ENCODE measurements around the gene CCDC40.
A peak's percentile ranks its signal among the peaks of the same experiment; 100 is the strongest.

The CCDC40 gene

DNA sequence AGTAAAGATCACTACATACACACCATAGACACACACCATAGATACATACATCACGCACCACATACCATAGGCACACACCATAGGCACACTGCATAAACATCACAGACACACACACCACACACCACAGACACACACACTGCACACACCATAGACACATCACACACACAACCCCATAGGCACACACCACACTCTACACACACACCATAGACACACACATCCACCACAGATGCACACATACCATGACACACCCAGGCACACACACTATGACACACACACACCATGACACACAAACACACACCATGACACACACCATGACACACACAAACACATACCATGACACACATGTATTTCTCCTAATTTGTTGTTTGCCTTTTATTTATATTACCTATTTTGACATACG, 14.8 kb upstream of the CCDC40 start:
- no peak overlapping the region for H3K4me3 ChIP-seq
- peaks cover 37% of the 10 kb centered on the region; the same call in 1 of the 2 replicates for H4K20me1 ChIP-seq
- no peak overlapping the region for H3K9ac ChIP-seq
- H3K36me3 ChIP-seq: no peaks in the 10 kb centered on the region
- H3K27ac ChIP-seq: no peak overlapping the region
- H3K9me3 ChIP-seq: no peaks in the 10 kb centered on the region
- H3K4me1 ChIP-seq: peaks cover 12% of the 10 kb centered on the region
- H3K27me3 ChIP-seq: no peaks in the 10 kb centered on the region
- no peak overlapping the region for H3K4me2 ChIP-seq
- TF ChIP-seq Cebpa-rat (IDR thresholded peaks at IDR 0.05): no peak

DNA sequence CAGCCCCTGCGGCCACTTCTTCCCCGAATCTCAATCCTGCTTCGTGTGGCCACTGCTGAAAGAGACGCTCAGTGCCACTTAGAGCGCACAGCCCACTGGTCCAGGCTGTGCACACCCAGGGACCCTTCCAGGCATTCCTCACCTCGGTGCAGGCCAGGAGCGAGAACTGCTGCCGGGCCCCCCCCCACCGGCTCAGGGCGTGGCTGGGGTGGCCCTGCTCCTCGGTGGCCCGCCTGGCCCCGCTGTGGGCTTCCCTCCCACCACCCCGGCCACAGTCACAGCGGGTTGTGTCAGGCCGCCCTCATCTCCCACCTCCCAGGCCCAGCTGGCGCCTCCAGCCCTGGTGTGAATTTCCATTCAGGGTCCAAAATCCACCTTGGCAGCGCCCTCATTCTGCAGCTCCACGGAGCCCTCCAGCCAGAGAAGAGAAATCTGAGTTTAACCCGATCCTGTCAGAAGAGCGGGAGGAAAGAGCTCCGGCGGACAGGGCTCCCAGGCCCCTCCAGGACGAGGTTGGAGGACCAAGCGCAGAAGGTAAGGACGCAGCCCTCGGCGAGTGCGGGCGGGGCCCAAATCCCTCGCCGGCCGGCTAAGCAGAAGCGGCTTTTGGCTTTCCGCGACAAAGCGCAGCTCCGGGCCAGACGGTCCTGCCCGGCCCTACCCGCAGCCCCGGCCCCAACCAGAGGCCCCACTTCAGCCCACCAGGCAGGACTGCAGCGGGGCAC, 12.8 kb upstream of the CCDC40 start:
- Histone ChIP-seq H3K27ac (no peak overlapping the region), H3K4me3 (no peak overlapping the region), H3K9me3 (no peaks in the 10 kb centered on the region), H4K20me1 (peaks cover 31% of the 10 kb centered on the region), H3K9ac (no peak overlapping the region), H3K27me3 (no peaks in the 10 kb centered on the region), H3K4me2 (no peak overlapping the region), H3K36me3 (no peaks in the 10 kb centered on the region), H3K4me1 (peaks cover 7% of the 10 kb centered on the region)
- TF ChIP-seq Cebpa-rat (IDR thresholded peaks at IDR 0.05): no peak

- no peak overlapping the region for H3K4me2 ChIP-seq
- peaks cover 39% of the 10 kb centered on the region for H4K20me1 ChIP-seq
- no peak overlapping the region for H3K27ac ChIP-seq
- no peak overlapping the region for H3K9ac ChIP-seq
- no peaks in the 10 kb centered on the region for H3K9me3 ChIP-seq
- H3K36me3 ChIP-seq: no peaks in the 10 kb centered on the region
- H3K27me3 ChIP-seq: no peaks in the 10 kb centered on the region
- peaks cover 14% of the 10 kb centered on the region for H3K4me1 ChIP-seq
- no peak for TF ChIP-seq Cebpa-rat (IDR thresholded peaks at IDR 0.05)
- no peak overlapping the region for H3K4me3 ChIP-seq
These were observed 12.1 kb upstream of the CCDC40 start for GRCh38 chr17:80024206-80024972.

GRCh38 chr17:80025140-80025539, 11.3 kb upstream of the CCDC40 start:
- no peak overlapping the region for H3K9ac ChIP-seq
- peaks cover 22% of the 10 kb centered on the region for H3K4me1 ChIP-seq
- peaks cover 41% of the 10 kb centered on the region for H4K20me1 ChIP-seq
- no peak overlapping the region for H3K4me3 ChIP-seq
- H3K4me2 ChIP-seq: peak overlapping the region; percentile 25
- H3K27me3 ChIP-seq: no peaks in the 10 kb centered on the region
- no peaks in the 10 kb centered on the region for H3K36me3 ChIP-seq
- H3K9me3 ChIP-seq: no peaks in the 10 kb centered on the region
- no peak for TF ChIP-seq Cebpa-rat (IDR thresholded peaks at IDR 0.05)
- no peak overlapping the region for H3K27ac ChIP-seq

- Histone ChIP-seq H3K4me2 (no peak overlapping the region), H3K9me3 (no peaks in the 10 kb centered on the region), H3K27ac (no peak overlapping the region), H3K36me3 (no peaks in the 10 kb centered on the region), H3K27me3 (no peaks in the 10 kb centered on the region), H3K4me3 (no peak overlapping the region), H3K4me1 (peaks cover 24% of the 10 kb centered on the region), H3K9ac (no peak overlapping the region), H4K20me1 (peaks cover 44% of the 10 kb centered on the region)
- no peak for TF ChIP-seq Cebpa-rat (IDR thresholded peaks at IDR 0.05)
These were observed 10.6 kb upstream of the CCDC40 start for GRCh38 chr17:80025796-80026195.

- no peak overlapping the region for H3K4me3 ChIP-seq
- no peaks in the 10 kb centered on the region for H3K27me3 ChIP-seq
- H3K4me1 ChIP-seq: peaks cover 24% of the 10 kb centered on the region
- no peak overlapping the region for H3K27ac ChIP-seq
- peaks cover 51% of the 10 kb centered on the region for H4K20me1 ChIP-seq
- no peaks in the 10 kb centered on the region for H3K9me3 ChIP-seq
- TF ChIP-seq Cebpa-rat (IDR thresholded peaks at IDR 0.05): no peak
- no peak overlapping the region for H3K9ac ChIP-seq
- no peak overlapping the region for H3K4me2 ChIP-seq
- no peaks in the 10 kb centered on the region for H3K36me3 ChIP-seq
These were observed 9.9 kb upstream of the CCDC40 start for GRCh38 chr17:80026359-80027042.

GRCh38 chr17:80027043-80027435, 9.4 kb upstream of the CCDC40 start:
- H3K27me3 ChIP-seq: no peaks in the 10 kb centered on the region
- no peaks in the 10 kb centered on the region for H3K9me3 ChIP-seq
- peaks cover 24% of the 10 kb centered on the region for H3K4me1 ChIP-seq
- no peak overlapping the region for H3K9ac ChIP-seq
- no peak overlapping the region for H3K4me3 ChIP-seq
- H3K4me2 ChIP-seq: no peak overlapping the region
- peaks cover 56% of the 10 kb centered on the region for H4K20me1 ChIP-seq
- no peak overlapping the region for H3K27ac ChIP-seq
- no peaks in the 10 kb centered on the region for H3K36me3 ChIP-seq
- no peak for TF ChIP-seq Cebpa-rat (IDR thresholded peaks at IDR 0.05)

DNA sequence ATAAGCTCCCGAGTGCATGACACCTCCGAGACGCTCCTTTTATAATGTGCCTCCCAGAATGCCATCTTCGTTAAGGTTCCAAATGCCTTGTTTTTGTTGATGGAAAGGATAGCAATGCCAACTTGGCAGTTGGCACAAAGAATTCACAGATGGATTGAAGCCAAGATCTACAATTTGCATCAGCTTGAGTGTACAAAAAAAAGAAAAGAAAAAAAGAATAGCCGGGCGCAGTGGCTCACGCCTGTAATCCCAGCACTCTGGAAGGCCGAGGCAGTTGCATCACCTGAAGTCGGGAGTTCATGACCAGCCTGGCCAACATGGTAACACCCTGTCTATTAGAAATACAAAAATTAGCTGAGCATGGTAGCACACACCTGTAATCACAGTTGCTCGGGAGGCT, 8.4 kb upstream of the CCDC40 start:
- Histone ChIP-seq H3K27me3 (no peaks in the 10 kb centered on the region), H3K9ac (no peak overlapping the region), H4K20me1 (peaks cover 59% of the 10 kb centered on the region), H3K27ac (no peak overlapping the region), H3K9me3 (no peaks in the 10 kb centered on the region), H3K36me3 (no peaks in the 10 kb centered on the region), H3K4me1 (peaks cover 24% of the 10 kb centered on the region), H3K4me3 (no peak overlapping the region), H3K4me2 (peak overlapping the region; percentile 74; the same call in 1 of the 2 replicates)
- no peak for TF ChIP-seq Cebpa-rat (IDR thresholded peaks at IDR 0.05)

- peak; percentile 54; the same call in 1 of the 2 replicates for TF ChIP-seq Cebpa-rat (IDR thresholded peaks at IDR 0.05)
- Histone ChIP-seq H3K4me2 (peak overlapping the region; percentile 74), H3K27me3 (peaks cover 13% of the 10 kb centered on the region), H4K20me1 (peaks cover 66% of the 10 kb centered on the region), H3K9ac (no peak overlapping the region), H3K4me1 (peaks cover 24% of the 10 kb centered on the region), H3K9me3 (no peaks in the 10 kb centered on the region), H3K4me3 (no peak overlapping the region), H3K27ac (peak overlapping the region; percentile 5; the same call in 1 of the 2 replicates), H3K36me3 (no peaks in the 10 kb centered on the region)
These were observed 7.0 kb upstream of the CCDC40 start for GRCh38 chr17:80029258-80029974.

All from BLaER1 (cell line).